DMS 273 (cell line): Measurements from ENCODE around the gene SARS1.
"Not testable (repeated sequence)": the region's sequence is repeated elsewhere in the genome, so short reads cannot be mapped to it uniquely, and the experiment has no call there.

Source experiments
- DNase-seq: peaks from one replicate; lab custom pipeline; 2025; ENCODE audit not compliant: unreplicated experiment; lab: John Stamatoyannopoulos, UW

The SARS1 gene, protein sequence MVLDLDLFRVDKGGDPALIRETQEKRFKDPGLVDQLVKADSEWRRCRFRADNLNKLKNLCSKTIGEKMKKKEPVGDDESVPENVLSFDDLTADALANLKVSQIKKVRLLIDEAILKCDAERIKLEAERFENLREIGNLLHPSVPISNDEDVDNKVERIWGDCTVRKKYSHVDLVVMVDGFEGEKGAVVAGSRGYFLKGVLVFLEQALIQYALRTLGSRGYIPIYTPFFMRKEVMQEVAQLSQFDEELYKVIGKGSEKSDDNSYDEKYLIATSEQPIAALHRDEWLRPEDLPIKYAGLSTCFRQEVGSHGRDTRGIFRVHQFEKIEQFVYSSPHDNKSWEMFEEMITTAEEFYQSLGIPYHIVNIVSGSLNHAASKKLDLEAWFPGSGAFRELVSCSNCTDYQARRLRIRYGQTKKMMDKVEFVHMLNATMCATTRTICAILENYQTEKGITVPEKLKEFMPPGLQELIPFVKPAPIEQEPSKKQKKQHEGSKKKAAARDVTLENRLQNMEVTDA

DNA sequence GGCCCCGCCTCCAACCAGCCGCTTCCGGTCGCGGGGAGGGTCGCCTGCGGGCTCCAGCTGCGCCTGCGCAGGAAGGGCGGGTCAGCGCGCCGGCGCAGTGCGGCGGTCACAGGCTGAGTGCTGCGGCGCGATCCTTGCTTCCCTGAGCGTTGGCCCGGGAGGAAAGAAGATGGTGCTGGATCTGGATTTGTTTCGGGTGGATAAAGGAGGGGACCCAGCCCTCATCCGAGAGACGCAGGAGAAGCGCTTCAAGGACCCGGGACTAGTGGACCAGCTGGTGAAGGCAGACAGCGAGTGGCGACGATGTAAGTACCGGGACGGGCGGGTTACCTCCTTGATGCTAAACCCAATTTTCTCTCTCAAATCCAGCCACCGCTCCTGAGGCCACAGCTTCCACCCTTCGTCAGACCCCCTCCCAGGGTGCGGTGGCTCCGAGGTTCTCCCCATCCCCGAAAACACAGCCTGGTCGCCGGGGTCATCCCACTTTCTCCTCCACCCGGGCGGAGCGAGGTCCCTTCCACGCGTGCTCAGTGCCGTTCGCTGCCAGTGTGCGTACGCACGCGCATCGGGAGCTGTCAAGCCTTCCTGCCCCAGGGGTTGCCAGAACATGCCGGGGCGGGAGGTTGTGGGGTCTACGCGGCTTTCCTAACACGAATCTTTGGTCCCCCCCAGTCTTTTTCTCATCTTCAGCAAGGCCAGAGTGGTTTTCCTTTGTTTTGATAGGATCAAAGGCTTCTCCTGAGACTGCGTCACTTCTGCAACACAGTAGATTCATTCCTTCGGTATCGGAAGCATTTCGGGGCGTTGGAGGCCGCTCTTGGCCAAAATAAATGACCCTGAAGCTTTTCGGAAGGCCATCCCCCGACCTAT, at the start of gene SARS1:
SARS1 (plus strand) TSS at position 95 of the 870 bp plus-strand sequence; CDS start at position 170, 75 bp downstream.
- DNase-seq = peak; percentile 96

DNA sequence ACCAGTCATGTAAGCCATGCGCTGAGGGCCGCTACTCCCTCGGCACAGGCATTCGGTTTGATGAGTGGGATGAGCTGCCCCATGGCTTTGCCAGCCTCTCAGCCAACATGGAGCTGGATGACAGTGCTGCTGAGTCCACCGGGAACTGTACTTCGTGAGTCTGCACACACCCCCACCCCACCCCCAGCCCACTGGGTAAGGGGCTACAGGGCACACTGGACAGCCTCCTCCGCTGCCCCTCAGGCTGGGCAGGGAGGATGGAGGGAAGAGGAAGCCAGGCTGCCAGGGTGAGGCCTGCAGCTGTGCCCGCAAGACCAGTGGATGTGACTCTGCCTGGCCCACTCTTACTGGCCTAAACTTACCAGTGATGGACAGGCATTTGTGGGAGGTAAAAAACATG, 49.2 kb upstream of the SARS1 start:
- DNase-seq = no peak

DNA sequence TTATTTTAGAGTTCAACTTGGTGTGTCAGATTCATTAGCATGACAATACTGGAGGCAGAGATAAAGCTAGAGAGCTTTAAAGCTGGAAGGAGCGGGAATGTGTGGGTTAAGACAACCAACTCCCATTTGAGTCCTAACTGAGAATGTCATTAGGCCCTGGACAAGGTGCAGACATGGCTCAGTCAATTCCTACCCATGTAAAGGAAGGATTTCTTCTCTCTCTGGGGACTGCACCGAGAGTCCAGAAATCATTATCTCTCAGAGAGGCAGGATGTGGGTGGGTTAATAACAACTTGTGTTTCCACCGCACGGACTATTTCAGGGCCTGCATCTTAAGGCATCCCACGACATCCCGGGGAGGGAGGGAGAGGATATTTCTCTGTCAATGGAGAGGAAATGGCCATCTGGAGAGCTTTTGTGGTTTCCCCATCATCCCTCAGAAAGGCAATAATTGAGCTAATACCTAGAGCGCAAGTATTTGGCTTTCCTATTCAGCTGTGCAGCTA, 46.7 kb upstream of the SARS1 start:
- no peak for DNase-seq

DNA sequence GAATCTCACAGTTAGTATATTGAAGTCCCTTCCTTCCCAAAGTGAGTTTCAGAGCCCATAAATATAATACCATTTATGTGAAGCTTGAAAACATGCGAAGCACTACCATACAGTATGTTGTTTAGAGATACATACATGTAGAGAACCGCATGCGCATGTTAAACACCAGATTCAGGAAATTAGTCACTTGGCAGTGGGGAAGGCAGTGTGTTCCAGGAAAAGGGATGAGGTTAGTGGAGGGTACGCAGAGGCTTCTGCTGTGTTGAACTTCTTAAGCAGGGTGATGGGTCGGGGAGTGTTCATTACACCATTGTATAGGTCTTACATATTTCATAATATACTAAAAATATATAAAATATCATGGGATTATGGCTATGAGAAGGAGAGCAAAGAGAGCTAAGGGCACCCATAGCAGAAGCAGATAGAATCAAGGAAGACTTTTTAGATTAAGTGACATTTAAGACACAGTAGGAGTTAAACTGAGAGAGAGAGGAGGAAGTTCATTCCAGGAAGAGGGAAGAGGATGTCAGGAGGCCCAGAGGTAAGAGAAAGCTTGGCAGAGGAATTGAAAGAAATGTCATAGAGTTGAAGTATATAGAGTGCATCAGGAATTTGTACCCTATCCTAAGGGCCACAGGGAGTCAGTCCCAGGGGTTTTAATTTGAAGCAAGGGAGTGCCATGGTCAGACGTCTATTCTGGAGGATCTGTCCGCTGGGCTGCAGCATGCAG, 43.5 kb upstream of the SARS1 start:
- no peak for DNase-seq

DNA sequence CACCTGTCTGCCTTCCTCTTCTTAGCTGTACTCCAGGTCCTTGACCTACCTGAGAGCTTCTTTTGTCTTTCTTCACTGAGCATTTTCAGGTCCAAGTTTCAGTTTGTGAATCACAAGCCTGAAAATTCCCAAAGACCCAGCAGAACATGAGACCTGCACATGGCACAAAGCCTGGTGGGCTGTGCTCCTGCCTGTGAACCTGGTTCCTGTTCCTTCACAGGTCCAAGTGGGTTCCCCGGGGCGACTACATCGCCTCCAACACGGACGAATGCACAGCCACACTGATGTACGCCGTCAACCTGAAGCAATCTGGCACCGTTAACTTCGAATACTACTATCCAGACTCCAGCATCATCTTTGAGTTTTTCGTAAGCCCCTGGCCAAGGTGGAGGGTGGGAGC, 42.1 kb upstream of the SARS1 start:
- DNase-seq = no peak

DNA sequence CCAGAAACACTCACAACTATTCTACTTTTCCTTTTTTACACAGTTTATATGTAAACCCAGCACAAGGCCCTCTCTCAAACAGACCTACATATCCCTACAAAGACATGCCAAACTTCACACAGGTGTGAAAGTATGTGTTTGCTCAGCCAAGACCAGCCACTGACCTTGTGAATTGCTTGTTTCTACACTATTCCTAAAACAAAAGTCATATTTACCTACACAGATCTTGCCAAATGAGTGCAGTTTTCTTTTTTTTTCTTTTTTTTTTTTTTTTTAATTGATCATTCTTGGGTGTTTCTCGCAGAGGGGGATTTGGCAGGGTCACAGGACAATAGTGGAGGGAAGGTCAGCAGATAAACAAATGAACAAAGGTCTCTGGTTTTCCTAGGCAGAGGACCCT, 37.4 kb upstream of the SARS1 start:
- not testable (repeated sequence) for DNase-seq

DNA sequence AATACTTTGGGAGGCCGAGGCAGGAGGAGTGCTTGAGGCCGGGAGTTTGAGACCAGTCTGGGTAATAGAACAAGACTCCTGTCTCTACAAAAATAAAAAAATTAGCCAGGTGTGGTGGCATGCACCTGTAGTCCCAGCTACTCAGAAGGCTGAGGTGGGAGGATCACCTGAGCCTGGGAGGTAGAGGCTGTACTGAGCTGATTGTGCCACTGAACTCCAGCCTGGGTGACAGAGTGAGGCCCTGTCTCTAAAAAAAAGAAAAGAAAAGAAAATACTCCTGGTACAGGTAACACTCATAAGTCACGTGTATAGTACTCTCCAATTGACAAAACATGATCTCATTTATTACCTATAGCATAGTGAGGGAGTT, 33.0 kb upstream of the SARS1 start:
- not testable (repeated sequence) for DNase-seq

DNA sequence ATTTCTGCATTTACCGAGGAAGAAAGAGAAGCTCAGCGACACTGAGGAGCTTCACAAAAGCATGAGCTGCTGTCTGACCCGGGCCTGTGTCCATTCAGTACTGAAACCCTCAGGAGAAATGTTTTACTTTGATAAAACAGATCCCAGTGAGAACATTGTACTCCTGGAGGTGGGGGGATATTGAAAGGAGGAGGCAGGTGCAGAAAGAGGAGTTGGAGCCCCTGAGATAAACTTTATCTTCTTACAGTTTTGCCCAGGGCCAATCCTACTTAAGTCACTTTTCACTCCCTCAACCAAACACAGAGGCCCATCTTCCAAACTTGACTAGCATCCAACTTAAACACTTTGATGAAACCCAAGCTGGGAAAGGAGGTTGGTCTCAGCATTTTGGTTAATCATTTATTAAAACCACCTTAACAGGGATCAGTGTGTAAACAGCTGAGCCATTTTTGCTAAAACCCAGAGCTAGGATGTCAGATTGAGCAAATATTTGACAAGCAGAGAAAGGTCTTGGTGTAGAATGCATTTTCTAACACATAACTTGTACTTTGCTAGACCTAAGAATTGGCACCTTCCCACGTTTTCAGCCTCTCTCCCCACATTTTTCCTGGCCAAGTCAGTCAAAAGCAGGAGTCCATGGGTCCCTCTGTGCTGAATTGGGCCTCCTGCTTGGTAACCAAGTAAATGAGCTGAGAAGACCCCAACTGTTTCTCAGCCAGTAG, 32.5 kb upstream of the SARS1 start:
- peak; percentile 43 for DNase-seq

DNA sequence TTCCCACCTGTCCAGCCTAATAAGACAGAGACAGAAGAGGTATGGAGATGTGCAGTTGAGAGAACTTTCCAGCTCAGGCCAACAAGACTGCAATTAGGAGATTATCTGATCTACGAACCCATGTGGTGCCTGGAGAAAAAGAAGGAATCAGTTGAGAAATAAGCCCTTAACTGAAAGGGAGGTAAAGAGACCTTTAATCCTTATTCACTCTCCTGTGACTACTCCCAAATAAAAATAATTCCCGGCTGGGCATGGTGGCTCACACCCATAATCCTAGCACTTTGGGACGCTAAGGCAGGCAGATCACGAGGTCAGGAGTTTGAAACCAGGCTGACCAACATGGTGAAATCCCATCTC, 31.9 kb upstream of the SARS1 start:
- DNase-seq = no peak

DNA sequence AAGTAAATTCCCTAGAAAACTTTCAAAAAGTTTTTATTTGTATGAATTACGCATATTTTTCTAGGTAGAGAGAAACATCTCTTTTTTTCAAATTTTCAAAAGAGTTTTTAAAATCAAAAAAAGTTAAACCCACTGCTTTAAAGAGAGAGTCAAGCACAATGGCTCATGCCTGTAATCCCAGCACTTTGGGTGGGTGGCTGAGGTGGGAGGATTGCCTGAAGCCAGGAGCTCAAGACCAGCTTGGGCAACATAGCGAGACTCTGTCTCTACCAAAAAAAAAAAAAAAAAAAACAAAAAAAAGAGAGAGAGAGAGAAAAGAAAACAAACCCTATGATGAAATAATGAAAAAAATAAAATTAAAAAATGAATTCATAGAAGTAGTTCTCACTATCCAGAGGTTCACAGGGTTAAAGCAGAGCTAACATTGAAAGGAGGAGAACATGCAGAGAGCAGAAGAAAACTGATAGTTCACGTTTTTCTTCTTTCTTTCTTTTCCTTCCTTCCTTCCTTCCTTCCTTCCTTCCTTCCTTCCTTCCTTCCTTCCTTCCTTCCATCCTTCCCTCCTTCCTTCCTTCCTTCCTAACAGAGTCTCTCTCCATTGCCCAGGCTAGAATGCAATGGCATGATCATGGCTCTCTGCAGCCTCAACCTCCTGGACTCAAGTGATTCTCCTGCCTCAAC, 30.5 kb upstream of the SARS1 start:
- no peak for DNase-seq

DNA sequence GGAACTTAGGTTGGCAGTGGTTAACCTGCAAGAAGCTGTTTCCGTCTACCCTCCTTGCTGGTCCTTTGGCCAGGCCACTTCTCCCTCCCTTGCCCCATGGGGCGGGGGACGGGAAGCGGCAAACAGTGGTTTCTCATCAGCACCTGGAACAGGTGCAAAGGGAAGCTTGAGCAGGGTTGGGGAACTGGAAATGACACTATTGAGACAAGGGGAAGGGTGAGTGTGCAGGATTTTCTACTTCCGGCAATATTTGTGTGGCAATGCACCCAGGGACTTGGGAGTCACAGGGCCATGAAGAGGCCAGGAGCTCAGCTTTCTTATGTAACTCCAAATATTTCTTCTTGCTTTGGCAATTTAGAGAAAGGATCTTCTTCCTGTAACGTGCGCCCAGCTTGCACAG, 29.0 kb upstream of the SARS1 start:
- no peak for DNase-seq

DNA sequence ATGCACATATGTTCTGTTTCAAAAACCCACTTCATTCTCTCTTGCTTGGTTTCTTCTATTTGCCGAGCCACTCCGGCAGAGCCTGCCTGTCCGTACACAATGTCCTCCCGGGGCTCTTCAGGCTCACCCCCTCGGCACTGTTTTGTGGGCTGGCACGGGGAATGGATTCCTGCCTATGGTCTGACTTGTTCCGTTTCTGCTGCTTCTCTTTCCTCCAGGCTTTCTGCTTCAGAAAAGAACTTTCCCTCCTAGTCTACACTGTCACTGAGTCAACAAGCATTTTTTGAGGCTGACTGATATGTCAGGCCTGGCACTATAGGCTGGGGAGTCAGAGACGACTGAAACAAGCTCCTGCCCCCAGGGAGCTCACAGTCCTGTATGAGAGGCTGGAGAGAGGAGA, 28.4 kb upstream of the SARS1 start:
- DNase-seq = no peak

DNA sequence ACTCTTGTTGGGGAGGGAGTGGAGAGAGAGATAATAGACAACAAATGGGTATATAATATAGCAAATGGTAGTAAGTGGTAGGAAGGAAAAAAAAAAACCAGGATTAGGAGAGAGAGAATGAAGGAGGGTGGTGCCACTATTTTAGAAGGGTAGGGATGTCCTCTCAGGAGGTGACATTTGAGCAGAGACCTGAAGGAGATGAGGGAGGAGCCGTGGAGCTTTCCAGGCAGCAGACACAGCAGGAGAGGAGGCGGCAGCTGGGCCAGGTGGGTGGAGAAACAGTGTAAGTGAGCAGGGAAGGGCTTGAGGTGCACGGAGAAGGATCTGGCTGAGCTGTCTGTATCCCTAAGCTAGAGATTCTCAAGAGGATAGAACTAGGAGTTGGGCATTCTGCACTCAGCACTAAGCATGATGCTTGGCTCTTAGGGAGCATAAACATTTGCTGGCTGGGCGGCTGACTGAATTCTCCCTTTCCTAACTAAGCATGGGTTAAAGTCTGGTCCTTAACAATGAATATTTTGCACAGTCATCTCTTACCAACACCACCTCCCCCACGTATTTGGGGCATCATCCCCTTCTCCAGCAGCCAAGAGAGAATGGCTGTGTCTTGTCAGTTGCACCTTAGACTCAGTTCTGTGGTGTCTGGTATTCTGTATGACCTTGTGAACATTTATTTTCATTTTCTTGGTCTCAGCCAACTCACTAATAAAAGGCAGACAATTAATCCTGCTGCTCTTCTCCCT, 27.6 kb upstream of the SARS1 start:
- peak; percentile 53 for DNase-seq

DNA sequence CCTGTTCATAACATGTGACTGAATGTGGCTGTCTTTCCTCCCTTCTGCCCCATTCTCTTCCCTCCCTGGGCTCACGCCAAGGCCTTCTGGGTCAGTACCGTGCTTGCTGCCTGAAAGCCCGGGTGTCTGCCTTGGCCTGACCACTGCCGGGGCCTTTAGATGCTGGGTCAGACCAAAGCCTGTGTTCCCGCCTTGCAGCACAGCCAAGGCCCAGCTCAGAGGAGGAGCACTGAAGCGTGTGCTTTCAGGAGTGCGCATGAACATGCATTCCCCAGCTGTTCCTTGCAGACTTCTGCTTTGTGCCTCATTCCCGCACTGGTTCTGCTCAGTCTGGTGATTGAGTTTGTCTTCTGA, 27.0 kb upstream of the SARS1 start:
- DNase-seq = peak; percentile 38

DNA sequence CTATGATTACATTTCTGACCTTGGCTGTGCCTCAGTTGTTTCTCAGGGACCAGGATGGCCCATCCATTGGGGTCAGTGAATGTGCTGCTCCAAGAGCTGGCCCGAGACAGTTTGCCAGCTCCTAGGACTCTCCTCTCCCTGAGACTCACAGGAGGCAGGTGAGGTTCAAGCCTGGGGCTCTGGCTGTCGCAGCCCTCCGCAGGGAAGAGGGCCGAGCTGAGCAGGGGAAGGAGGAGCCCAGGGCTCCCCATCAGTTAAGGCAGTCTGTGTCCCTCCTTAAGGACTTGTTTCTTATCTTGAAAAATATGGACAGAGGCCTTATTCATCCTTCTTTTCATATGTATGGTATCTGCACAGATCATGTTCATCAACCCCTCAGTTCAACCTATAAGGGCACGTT, 26.6 kb upstream of the SARS1 start:
- DNase-seq = no peak

DNA sequence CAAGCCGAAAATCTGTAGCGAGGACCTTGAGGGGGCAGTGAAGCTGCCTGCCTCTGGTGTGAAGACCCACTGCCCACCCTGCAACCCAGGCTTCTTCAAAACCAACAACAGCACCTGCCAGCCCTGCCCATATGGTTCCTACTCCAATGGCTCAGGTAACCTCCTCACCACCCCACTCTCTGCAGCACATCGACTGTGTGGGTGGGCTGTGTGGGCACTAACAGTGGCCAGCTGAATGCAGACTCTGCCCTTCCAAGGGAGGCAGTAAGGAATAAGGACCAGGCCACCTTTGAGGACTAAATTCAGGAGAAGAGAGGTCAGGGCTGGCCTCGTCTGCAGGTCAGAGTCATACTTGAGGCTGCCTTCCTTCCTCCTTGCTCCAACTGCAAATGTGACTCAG, 25.5 kb upstream of the SARS1 start:
- no peak for DNase-seq

DNA sequence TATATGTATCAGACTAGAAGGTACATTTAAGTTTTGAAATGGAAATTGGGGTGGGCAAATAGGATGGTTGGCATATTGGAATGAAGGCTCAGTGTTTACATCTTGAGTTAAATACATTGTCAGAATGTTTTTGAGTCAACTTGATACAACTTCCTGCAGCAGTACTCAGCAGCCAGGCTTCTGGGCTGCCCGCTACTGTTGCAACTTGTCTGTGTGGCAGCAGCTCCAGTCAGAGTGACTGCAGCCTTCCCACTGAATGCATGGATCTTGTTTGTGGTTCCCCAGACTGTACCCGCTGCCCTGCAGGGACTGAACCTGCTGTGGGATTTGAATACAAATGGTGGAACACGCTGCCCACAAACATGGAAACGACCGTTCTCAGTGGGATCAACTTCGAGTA, 24.9 kb upstream of the SARS1 start:
- no peak for DNase-seq

DNA sequence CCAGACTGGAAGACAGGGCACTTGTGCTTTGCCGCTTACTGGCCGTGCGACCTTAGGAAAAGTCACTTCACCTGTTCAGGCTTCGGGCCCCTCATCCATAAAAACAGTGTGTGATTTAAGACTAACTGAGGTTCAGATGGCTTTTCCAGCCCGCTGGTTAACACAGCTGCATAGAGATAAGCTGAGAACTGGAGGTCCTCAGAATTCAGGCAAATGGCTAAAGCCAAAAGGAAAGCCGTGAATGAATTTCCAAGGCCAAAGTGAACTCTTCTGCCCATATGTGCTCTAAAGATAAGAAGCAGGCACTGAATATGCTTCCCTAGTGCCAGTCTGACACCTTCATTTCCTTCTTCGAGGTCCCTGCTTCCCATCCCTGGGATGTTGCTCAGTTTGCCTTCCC, 23.5 kb upstream of the SARS1 start:
- no peak for DNase-seq

DNA sequence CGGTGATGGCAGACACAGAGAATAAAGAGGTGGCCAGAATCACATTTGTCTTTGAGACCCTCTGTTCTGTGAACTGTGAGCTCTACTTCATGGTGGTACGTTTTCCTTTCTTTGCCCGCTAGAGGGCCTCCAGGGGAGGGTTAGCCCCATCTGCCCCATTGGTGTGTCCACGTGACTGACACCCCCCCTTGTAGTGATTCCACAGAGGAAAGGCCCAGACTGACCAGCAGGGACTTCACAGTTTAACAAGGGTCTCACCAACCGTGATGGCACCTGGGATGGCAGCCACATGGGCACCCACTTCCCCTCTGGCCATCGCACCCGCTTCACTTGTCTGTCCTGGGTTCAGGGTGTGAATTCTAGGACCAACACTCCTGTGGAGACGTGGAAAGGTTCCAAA, 22.3 kb upstream of the SARS1 start:
- DNase-seq = no peak
